Stimulated activated CD4-positive, alpha-beta T cell treated with anti-CD3 and anti-CD28 coated beads, Interleukin-12 subunit alpha, Interleukin-12 subunit beta, amount 100 ng/mL, for 48 hours (primary cell): ENCODE measurements around the gene R3HDM4.
A peak's percentile ranks its signal among the peaks of the same experiment; 100 is the strongest.

Experiments used
- DNase-seq, 3 donors: peaks; one replicate each; pipeline ENCODE4 v3.0.0-alpha.2; 2020; ENCODE audit warnings: low read depth in 2 of 3, low spot score in 1 of 3

R3HDM4 gene

GRCh38 chr19:932648-933552 lies 19.9 kb upstream of the R3HDM4 start:
- no peak for DNase-seq

GRCh38 chr19:931860-932647 lies 19.0 kb upstream of the R3HDM4 start:
- no peak for DNase-seq

- DNase-seq: no peak
Observed at GRCh38 chr19:929891-930258, 16.9 kb upstream of the R3HDM4 start.

- DNase-seq: no peak
Observed at GRCh38 chr19:929203-929890, 16.3 kb upstream of the R3HDM4 start.

- no peak for DNase-seq
Observed at GRCh38 chr19:928471-929202, 15.6 kb upstream of the R3HDM4 start.

GRCh38 chr19:927780-928401 lies 14.9 kb upstream of the R3HDM4 start:
- DNase-seq: no peak

GRCh38 chr19:927351-927779 lies 14.3 kb upstream of the R3HDM4 start:
- DNase-seq: no peak

- no peak for DNase-seq
Observed at GRCh38 chr19:926589-927350, 13.8 kb upstream of the R3HDM4 start.

- no peak for DNase-seq
Observed at GRCh38 chr19:926323-926588, 13.2 kb upstream of the R3HDM4 start.

GRCh38 chr19:925526-926322 lies 12.7 kb upstream of the R3HDM4 start, which contains the start of gene ARID3A:
TSS of gene ARID3A (plus strand) at chr19:926035. CDS start at chr19:929529, 3,494 bp downstream.
- peak in 2 of 3 donors; percentile 62 to 70 for DNase-seq

- DNase-seq: no peak
Observed at GRCh38 chr19:925087-925525, 12.1 kb upstream of the R3HDM4 start.

GRCh38 chr19:924553-925086 lies 11.6 kb upstream of the R3HDM4 start:
- DNase-seq: no peak

- DNase-seq: no peak
Observed at GRCh38 chr19:920051-920864, 7.2 kb upstream of the R3HDM4 start.

- no peak for DNase-seq
Observed at GRCh38 chr19:919199-920050, 6.4 kb upstream of the R3HDM4 start.

- no peak for DNase-seq
Observed at GRCh38 chr19:918481-919198, 5.6 kb upstream of the R3HDM4 start.

GRCh38 chr19:918152-918437 lies 5.1 kb upstream of the R3HDM4 start:
- no peak for DNase-seq
